Measurements from ENCODE around the gene KDM4B.

DNA sequence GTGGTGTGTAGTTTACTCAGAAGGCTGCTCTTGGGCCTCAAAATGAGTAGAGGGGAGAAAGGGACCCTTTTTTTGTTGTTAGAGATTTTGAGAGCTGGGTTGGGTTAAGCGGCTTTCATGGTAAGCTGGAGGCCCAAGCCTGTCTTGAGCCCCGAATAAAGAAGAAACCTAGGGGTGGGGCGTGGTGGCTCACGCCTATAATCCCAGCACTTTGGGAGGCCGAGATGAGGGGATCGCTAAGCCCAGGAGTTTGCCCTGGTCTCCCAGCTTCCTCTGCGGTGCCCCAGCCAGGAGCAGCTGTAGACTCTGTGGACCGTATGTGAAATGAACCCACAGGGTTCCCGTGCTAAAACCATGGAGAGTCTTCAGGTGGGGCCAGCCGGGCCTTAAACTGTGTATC, 56.1 kb downstream of the KDM4B start:
- TF ChIP-seq, protein P1, sequence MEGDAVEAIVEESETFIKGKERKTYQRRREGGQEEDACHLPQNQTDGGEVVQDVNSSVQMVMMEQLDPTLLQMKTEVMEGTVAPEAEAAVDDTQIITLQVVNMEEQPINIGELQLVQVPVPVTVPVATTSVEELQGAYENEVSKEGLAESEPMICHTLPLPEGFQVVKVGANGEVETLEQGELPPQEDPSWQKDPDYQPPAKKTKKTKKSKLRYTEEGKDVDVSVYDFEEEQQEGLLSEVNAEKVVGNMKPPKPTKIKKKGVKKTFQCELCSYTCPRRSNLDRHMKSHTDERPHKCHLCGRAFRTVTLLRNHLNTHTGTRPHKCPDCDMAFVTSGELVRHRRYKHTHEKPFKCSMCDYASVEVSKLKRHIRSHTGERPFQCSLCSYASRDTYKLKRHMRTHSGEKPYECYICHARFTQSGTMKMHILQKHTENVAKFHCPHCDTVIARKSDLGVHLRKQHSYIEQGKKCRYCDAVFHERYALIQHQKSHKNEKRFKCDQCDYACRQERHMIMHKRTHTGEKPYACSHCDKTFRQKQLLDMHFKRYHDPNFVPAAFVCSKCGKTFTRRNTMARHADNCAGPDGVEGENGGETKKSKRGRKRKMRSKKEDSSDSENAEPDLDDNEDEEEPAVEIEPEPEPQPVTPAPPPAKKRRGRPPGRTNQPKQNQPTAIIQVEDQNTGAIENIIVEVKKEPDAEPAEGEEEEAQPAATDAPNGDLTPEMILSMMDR (conservative IDR thresholded peaks at IDR 0.05 in 1 of 2, IDR thresholded peaks at IDR 0.05 in 1 of 2; ENCODE audit: low read depth in 1 of 2, low read length in 2 of 2), result no peak
- no peak for TF ChIP-seq EZH2 (IDR thresholded peaks at IDR 0.05; ENCODE audit: low read length, missing control alignments)
